SK-N-SH (cell line): ENCODE data around the gene TRDMT1. TPM values are rescaled to one million over a fixed set of nuclear protein-coding genes. Genes with fewer than 3 reads are reported as not detected.

Experiments
- CTCF ChIA-PET: fragments of 300-600, 350-600 bp; formaldehyde crosslinking; extraction: SDS; loops from one replicate; lab custom pipeline; 2021; lab: Yijun Ruan, JAX
- POLR2A ChIA-PET: fragments of 350-600 bp; sonication (Branson Sonifier 250); formaldehyde crosslinking; extraction: SDS; loops from one replicate; lab custom pipeline; 2020; ENCODE audit warnings: antibody characterized with exemption, inconsistent platforms; lab: Yijun Ruan, JAX
- DNase-seq: peaks from one replicate; pipeline ENCODE4 v3.0.0; 2012
- H2AFZ ChIP-seq: fragments of 200-600 bp; sonication (generic); 2 replicates; pipeline ENCODE4 v1.8.1; 2016; ENCODE audit warnings: antibody characterized with exemption, mild to moderate bottlenecking, low read depth
- H3F3A ChIP-seq: fragments of 200-600 bp; sonication (generic); replicated peaks from 2 replicates; pipeline ENCODE3; 2016; ENCODE audit warnings: antibody characterized with exemption, mild to moderate bottlenecking; ENCODE audit not compliant: insufficient read depth
- H3K27ac ChIP-seq, 2 experiments: fragments of 200-500 bp in 1 of 2; fragments of 200-600 bp in 1 of 2; sonication (Bioruptor generic) in 1 of 2; sonication (generic), shearing (Covaris generic) in 1 of 2; 2 replicates each; pipeline versions ENCODE4 v1.5.1 to v1.6.1; 2014 to 2016; ENCODE audit warnings: low read depth in 2 of 2, inconsistent platforms in 1 of 2, low read length in 1 of 2, mild to moderate bottlenecking in 1 of 2, mixed read lengths in 1 of 2
- H3K27me3 ChIP-seq: fragments of 200-600 bp; sonication (generic), shearing (Covaris generic); 2 replicates; pipeline ENCODE4 v1.6.1; 2016; ENCODE audit warnings: mixed run types; ENCODE audit not compliant: insufficient read depth
- H3K36me3 ChIP-seq, 2 experiments: fragments of 200-500 bp in 1 of 2; fragments of 200-600 bp in 1 of 2; sonication (Bioruptor generic) in 1 of 2; sonication (generic) in 1 of 2; replicated peaks in 1 of 2; 2 replicates each; pipeline versions ENCODE3 to v1.5.1; 2014 to 2016; ENCODE audit warnings: low read length in 1 of 2, mild to moderate bottlenecking in 1 of 2; ENCODE audit not compliant: insufficient read depth in 2 of 2, control insufficient read depth in 1 of 2
- H3K4me1 ChIP-seq, 2 experiments: fragments of 200-500 bp in 1 of 2; fragments of 200-600 bp in 1 of 2; sonication (Bioruptor generic) in 1 of 2; sonication (generic), shearing (Covaris generic) in 1 of 2; 2 replicates each; pipeline versions ENCODE4 v1.5.1 to v1.6.1; 2014 to 2016; ENCODE audit warnings: low read depth in 1 of 2, low read length in 1 of 2, mixed run types in 1 of 2; ENCODE audit not compliant: insufficient read depth in 2 of 2, control insufficient read depth in 1 of 2
- H3K4me2 ChIP-seq: fragments of 200-600 bp; sonication (generic), shearing (Covaris generic); 2 replicates; pipeline ENCODE4 v1.6.1; 2017; ENCODE audit warnings: mixed run types
- H3K4me3 ChIP-seq, 2 experiments: fragments of 200-500 bp in 1 of 2; fragments of 200-600 bp in 1 of 2; sonication (Bioruptor generic) in 1 of 2; sonication (generic), shearing (Covaris generic) in 1 of 2; 2 replicates each; pipeline versions ENCODE4 v1.5.1 to v1.8.1; 2014 to 2016; ENCODE audit warnings: low read depth in 2 of 2, inconsistent platforms in 1 of 2, low read length in 1 of 2, mild to moderate bottlenecking in 1 of 2, mixed read lengths in 1 of 2, moderate library complexity in 1 of 2
- H3K79me2 ChIP-seq: fragments of 200-600 bp; sonication (generic); 2 replicates; pipeline ENCODE4 v1.8.1; 2017; ENCODE audit warnings: mild to moderate bottlenecking; ENCODE audit not compliant: insufficient read depth
- H3K9ac ChIP-seq: fragments of 200-600 bp; sonication (generic); 2 replicates; pipeline ENCODE4 v1.6.1; 2017; ENCODE audit warnings: mixed run types
- H3K9me2 ChIP-seq: fragments of 200-600 bp; sonication (generic); 2 replicates; pipeline ENCODE4 v1.6.1; 2017; ENCODE audit warnings: mixed run types
- H3K9me3 ChIP-seq: fragments of 200-600 bp; sonication (generic); 2 replicates; pipeline ENCODE4 v1.6.1; 2017; ENCODE audit warnings: mixed run types, mild to moderate bottlenecking, moderate library complexity
- H4K20me1 ChIP-seq: fragments of 200-600 bp; sonication (generic); 2 replicates; pipeline ENCODE4 v1.6.1; 2017; ENCODE audit warnings: mild to moderate bottlenecking, mixed run types; ENCODE audit not compliant: insufficient read depth
- CHD2 ChIP-seq: fragments of 150-350 bp; IDR thresholded peaks from 2 replicates; pipeline ENCODE4 v1.6.1; 2018; ENCODE audit warnings: low read length; ENCODE audit not compliant: partially characterized antibody
- EZH2phosphoT487 ChIP-seq: fragments of 200-600 bp; sonication (generic); IDR thresholded peaks from 2 replicates; pipeline ENCODE4 v1.6.1; 2017; ENCODE audit warnings: low read depth, mixed run types, mild to moderate bottlenecking, antibody characterized with exemption, moderate library complexity, borderline replicate concordance
- FOXJ3 ChIP-seq: sonication (generic); formaldehyde crosslinking; IDR thresholded peaks from 2 replicates; pipeline ENCODE4 v1.5.1; 2020; ENCODE audit warnings: mild to moderate bottlenecking, missing genetic modification reagents
- FOXM1 ChIP-seq: IDR thresholded peaks from 2 replicates; pipeline ENCODE4 v1.4.0; 2012; ENCODE audit warnings: low read depth, mild to moderate bottlenecking
- MEF2A ChIP-seq: IDR thresholded peaks from 2 replicates; pipeline ENCODE4 v1.4.0; 2012; ENCODE audit warnings: low read depth, borderline replicate concordance
- POLR2AphosphoS5 ChIP-seq: IDR thresholded peaks from 2 replicates; pipeline ENCODE4 v1.6.1; 2012; ENCODE audit warnings: low read depth, low read length
- RAD21 ChIP-seq: IDR thresholded peaks from 2 replicates; pipeline ENCODE4 v1.6.1; 2012; ENCODE audit warnings: mild to moderate bottlenecking, low read length
- RFX5 ChIP-seq: IDR thresholded peaks from 2 replicates; pipeline ENCODE4 v1.6.1; 2012; ENCODE audit warnings: mild to moderate bottlenecking, improper control_type of control experiment, low read length
- RXRA ChIP-seq: IDR thresholded peaks from 2 replicates; pipeline ENCODE4 v1.4.0; 2012; ENCODE audit warnings: low read depth, mild to moderate bottlenecking, borderline replicate concordance
- SIN3A ChIP-seq: IDR thresholded peaks from 2 replicates; pipeline ENCODE4 v1.6.1; 2012; ENCODE audit warnings: low read depth, mild to moderate bottlenecking, low read length, moderate library complexity, borderline replicate concordance
- SMC3 ChIP-seq: IDR thresholded peaks from 2 replicates; pipeline ENCODE4 v1.6.1; 2012; ENCODE audit warnings: low read depth, low read length, improper control_type of control experiment
- YY1 ChIP-seq: IDR thresholded peaks from 2 replicates; pipeline ENCODE4 v1.4.0; 2012; ENCODE audit warnings: low read depth, mild to moderate bottlenecking
- WGBS: methylation state at CpG from one replicate; pipeline ENCODE4 v1.1.6; 2017; ENCODE audit warnings: low lambda C conversion rate; 5-methylcytosine and 5-hydroxymethylcytosine counted together
- polyA plus RNA-seq, 3 experiments: library from polyadenylated mRNA; depleted of rRNA; stranded (reverse); fragments of >200 nt; gene quantifications; 2 replicates each; pipeline ENCODE4 v1.2.3, GENCODE V29; 2012
- TF ChIP-seq, protein P1 (sequence below): IDR thresholded peaks from 2 replicates; pipeline ENCODE4 v1.4.0; 2012; ENCODE audit warnings: low read depth, borderline replicate concordance
- TF ChIP-seq, protein P2 (sequence below): fragments of 150-350 bp; IDR thresholded peaks from 2 replicates; pipeline ENCODE4 v1.6.1; 2016; ENCODE audit warnings: mild to moderate bottlenecking, low read depth, low read length
- TF ChIP-seq, protein P3 (sequence below): IDR thresholded peaks from 2 replicates; pipeline ENCODE4 v1.6.1; 2012; ENCODE audit warnings: mild to moderate bottlenecking, low read depth, low read length, moderate library complexity

The TRDMT1 gene
- polyA plus RNA-seq, 1 of the 3 experiments (the other 2 are of a cell fraction): 3.1 TPM

DNA sequence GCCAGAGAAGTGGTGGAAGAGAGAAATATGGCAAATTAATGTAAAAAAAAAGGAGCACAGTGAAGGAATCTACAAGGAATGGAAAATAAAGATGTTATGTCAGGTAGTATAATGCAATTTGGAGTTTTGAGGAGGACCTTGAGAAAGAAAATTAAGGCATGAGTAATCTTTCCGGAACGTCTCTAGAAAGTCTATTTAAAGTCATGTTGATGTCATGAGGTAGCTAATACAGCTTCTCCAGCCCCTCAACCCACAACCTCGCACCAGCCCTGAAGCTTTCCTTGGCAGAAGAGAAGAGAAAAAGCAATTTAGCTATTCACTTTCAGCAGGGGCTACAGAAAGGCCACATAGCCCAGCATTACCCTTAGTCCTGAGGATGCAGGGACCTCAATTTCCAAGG lies 22.5 kb downstream of the TRDMT1 start:
- no peak for DNase-seq
- POLR2A ChIA-PET: interaction anchor here (0.7 kb wide), 1 partner anchor 96 kb away, joined by 3 read pairs; no protein-coding TSS in a partner anchor
- 63% methylated on average over 3 of the region's 3 CpGs for WGBS

DNA sequence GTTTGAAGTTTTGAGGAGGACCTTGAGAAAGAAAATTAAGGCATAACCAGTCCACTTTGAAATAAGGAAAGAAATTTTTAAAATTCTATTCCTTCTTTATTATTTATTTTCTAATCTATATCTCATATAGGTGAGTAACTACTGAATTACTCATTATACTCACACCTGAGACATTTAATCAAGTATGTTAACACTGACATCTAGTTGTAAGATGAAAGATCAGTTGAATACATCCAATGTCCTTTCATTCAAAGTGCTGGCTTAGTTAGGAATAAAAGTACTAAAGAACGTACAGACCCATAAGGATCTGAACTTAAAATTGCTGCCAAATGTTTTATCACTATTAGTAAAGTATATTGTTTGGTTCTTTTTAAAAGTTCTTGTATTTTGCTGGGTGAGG lies 23.5 kb downstream of the TRDMT1 start:
- Histone ChIP-seq H3F3A (peaks cover 9% of the 10 kb centered on the region), H3K4me3 (no peak overlapping the region), H3K4me2 (no peak overlapping the region), H3K9ac (no peak overlapping the region), H3K79me2 (no peaks in the 10 kb centered on the region), H3K36me3 (peaks cover 0 to 4% of the 10 kb centered on the region in 2 experiments), H3K9me2 (no peaks in the 10 kb centered on the region)
- 97% methylated on average over 1 of the region's 1 CpG for WGBS
- CTCF ChIA-PET: no interaction called here
- TF ChIP-seq RFX5: no peak
- no peak for TF ChIP-seq CHD2
- TF ChIP-seq FOXJ3 (CRISPR knock-in tag): no peak
- no peak for TF ChIP-seq SIN3A
- TF ChIP-seq YY1: no peak
- no peak for TF ChIP-seq EZH2phosphoT487
- TF ChIP-seq, all 33 proteins: peak for 0
- Histone ChIP-seq H2AFZ (no peak overlapping the region), H3K9me3 (no peaks in the 10 kb centered on the region), H3K27ac (no peak overlapping the region), H4K20me1 (no peaks in the 10 kb centered on the region), H3K4me1 (peaks cover 3 to 22% of the 10 kb centered on the region in 2 experiments; a peak in 3 of 4 replicates), H3K27me3 (no peaks in the 10 kb centered on the region)
- POLR2A ChIA-PET: no interaction called here
- no peak for DNase-seq

More for the DNA sequence above, 22.5 kb downstream of the TRDMT1 start:
- H3K27ac ChIP-seq: peak overlapping the region in 1 of 2 experiments; percentile 44; a peak in 2 of 4 replicates
- H4K20me1 ChIP-seq: no peaks in the 10 kb centered on the region
- TF ChIP-seq POLR2AphosphoS5 (no peak), MEF2A (0 out of 2 replicates have a peak, but pooled peaks have one; percentile 26)
- no peaks in the 10 kb centered on the region for H3K27me3 ChIP-seq
- CTCF ChIA-PET: interaction anchor here (0.8 kb wide), 1 partner anchor 438 kb away, joined by 3 read pairs; no protein-coding TSS in a partner anchor
- no peaks in the 10 kb centered on the region for H3K9me2 ChIP-seq
- H3F3A ChIP-seq: peaks cover 13% of the 10 kb centered on the region
- H2AFZ ChIP-seq: no peak overlapping the region
- peaks cover 3 to 22% of the 10 kb centered on the region in 2 experiments; a peak in 3 of 4 replicates for H3K4me1 ChIP-seq
- H3K9ac ChIP-seq: no peak overlapping the region
- no peaks in the 10 kb centered on the region for H3K79me2 ChIP-seq
- H3K4me2 ChIP-seq: 0 out of 2 replicates have a peak overlapping the region, but pooled peaks have one; percentile 18
- peaks cover 0 to 4% of the 10 kb centered on the region in 2 experiments for H3K36me3 ChIP-seq
- no peaks in the 10 kb centered on the region for H3K9me3 ChIP-seq
- no peak overlapping the region for H3K4me3 ChIP-seq

DNA sequence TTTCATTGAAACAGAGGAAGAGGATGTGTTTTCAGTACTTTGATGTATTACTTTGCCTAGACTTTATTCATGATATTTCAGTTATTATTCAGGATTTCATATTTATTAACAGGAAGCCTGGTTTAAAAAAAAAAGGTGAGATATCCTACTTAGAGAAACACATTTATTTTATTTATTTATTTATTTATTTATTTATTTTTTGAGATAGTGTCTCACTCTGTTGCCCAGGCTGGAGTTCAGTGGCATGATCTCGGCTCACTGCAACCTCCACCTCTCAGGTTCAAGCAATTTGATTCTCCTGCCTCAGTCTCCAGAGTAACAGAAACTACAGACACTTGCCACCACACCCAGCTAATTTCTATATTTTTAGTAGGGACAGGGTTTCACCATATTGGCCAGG lies 24.5 kb downstream of the TRDMT1 start:
- Histone ChIP-seq H3K4me2 (no peak overlapping the region), H3K27me3 (no peaks in the 10 kb centered on the region), H3K4me1 (peaks cover 3 to 22% of the 10 kb centered on the region in 2 experiments; a peak in 3 of 4 replicates), H3K4me3 (no peak overlapping the region), H3K36me3 (no peaks in the 10 kb centered on the region), H3K79me2 (no peaks in the 10 kb centered on the region), H3F3A (peaks cover 9% of the 10 kb centered on the region), H3K27ac (no peak overlapping the region), H3K9ac (no peak overlapping the region), H2AFZ (no peak overlapping the region), H3K9me3 (no peaks in the 10 kb centered on the region), H3K9me2 (0 out of 2 replicates have a peak, but pooled peaks cover 2% of the 10 kb centered on the region), H4K20me1 (no peaks in the 10 kb centered on the region)
- POLR2A ChIA-PET: no interaction called here
- DNase-seq: no peak
- 95% methylated on average over 1 of the region's 1 CpG for WGBS
- CTCF ChIA-PET: interaction anchor here (0.6 to 1.0 kb wide), 2 partner anchors 22 to 86 kb away, joined by 3 read pairs; no protein-coding TSS in a partner anchor
- TF ChIP-seq, protein P1, sequence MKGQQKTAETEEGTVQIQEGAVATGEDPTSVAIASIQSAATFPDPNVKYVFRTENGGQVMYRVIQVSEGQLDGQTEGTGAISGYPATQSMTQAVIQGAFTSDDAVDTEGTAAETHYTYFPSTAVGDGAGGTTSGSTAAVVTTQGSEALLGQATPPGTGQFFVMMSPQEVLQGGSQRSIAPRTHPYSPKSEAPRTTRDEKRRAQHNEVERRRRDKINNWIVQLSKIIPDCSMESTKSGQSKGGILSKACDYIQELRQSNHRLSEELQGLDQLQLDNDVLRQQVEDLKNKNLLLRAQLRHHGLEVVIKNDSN: no peak
- TF ChIP-seq RXRA (no peak), POLR2AphosphoS5 (no peak), RAD21 (no peak), SIN3A (no peak), YY1 (no peak), SMC3 (no peak), FOXM1 (no peak)
- TF ChIP-seq, protein P2, sequence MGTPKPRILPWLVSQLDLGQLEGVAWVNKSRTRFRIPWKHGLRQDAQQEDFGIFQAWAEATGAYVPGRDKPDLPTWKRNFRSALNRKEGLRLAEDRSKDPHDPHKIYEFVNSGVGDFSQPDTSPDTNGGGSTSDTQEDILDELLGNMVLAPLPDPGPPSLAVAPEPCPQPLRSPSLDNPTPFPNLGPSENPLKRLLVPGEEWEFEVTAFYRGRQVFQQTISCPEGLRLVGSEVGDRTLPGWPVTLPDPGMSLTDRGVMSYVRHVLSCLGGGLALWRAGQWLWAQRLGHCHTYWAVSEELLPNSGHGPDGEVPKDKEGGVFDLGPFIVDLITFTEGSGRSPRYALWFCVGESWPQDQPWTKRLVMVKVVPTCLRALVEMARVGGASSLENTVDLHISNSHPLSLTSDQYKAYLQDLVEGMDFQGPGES: no peak
- TF ChIP-seq, protein P3, sequence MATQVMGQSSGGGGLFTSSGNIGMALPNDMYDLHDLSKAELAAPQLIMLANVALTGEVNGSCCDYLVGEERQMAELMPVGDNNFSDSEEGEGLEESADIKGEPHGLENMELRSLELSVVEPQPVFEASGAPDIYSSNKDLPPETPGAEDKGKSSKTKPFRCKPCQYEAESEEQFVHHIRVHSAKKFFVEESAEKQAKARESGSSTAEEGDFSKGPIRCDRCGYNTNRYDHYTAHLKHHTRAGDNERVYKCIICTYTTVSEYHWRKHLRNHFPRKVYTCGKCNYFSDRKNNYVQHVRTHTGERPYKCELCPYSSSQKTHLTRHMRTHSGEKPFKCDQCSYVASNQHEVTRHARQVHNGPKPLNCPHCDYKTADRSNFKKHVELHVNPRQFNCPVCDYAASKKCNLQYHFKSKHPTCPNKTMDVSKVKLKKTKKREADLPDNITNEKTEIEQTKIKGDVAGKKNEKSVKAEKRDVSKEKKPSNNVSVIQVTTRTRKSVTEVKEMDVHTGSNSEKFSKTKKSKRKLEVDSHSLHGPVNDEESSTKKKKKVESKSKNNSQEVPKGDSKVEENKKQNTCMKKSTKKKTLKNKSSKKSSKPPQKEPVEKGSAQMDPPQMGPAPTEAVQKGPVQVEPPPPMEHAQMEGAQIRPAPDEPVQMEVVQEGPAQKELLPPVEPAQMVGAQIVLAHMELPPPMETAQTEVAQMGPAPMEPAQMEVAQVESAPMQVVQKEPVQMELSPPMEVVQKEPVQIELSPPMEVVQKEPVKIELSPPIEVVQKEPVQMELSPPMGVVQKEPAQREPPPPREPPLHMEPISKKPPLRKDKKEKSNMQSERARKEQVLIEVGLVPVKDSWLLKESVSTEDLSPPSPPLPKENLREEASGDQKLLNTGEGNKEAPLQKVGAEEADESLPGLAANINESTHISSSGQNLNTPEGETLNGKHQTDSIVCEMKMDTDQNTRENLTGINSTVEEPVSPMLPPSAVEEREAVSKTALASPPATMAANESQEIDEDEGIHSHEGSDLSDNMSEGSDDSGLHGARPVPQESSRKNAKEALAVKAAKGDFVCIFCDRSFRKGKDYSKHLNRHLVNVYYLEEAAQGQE: no peak
